A673 (cell line): ENCODE data around the gene RTP4. TPM values are rescaled to one million over a fixed set of nuclear protein-coding genes. Genes with fewer than 3 reads are reported as not detected.

Source experiments
- BruUV-seq: library from RNA; stranded (reverse); fragments of 400-500 nt; replicated peaks from 2 replicates; lab custom pipeline; 2021; lab: Mats Ljungman, UMichigan
- CTCF ChIA-PET: fragments of 300-600 bp; sonication (Branson Sonifier 250); formaldehyde crosslinking; loops from one replicate; lab custom pipeline; 2022; ENCODE audit warnings: antibody characterized with exemption; lab: Charles Lee
- POLR2A ChIA-PET: fragments of 300-600 bp; sonication (Branson Sonifier 250); formaldehyde crosslinking; loops from one replicate; lab custom pipeline; 2022; ENCODE audit warnings: antibody characterized with exemption; ENCODE audit not compliant: low non-redundant PET; lab: Charles Lee
- DNase-seq: peaks from one replicate; pipeline ENCODE4 v3.0.0-alpha.2; 2015; ENCODE audit warnings: low spot score
- H3K27ac ChIP-seq: fragments of 200-600 bp; sonication (generic); 2 replicates; pipeline ENCODE4 v1.5.1; 2016; ENCODE audit warnings: mixed run types, low read depth, mild to moderate bottlenecking, mixed read lengths, antibody characterized with exemption, low read length; ENCODE audit not compliant: poor library complexity, severe bottlenecking
- H3K27me3 ChIP-seq: fragments of 200-600 bp; sonication (generic); replicated peaks from 2 replicates; pipeline ENCODE4 v1.6.1; 2017; ENCODE audit warnings: mixed run types, low read depth, mild to moderate bottlenecking, mixed read lengths, antibody characterized with exemption, low read length; ENCODE audit not compliant: insufficient read depth, poor library complexity
- H3K36me3 ChIP-seq: fragments of 200-600 bp; sonication (generic); 2 replicates; pipeline ENCODE4 v1.6.1; 2016; ENCODE audit warnings: mixed run types, mild to moderate bottlenecking, mixed read lengths, antibody characterized with exemption, low read length; ENCODE audit not compliant: insufficient read depth, poor library complexity, severe bottlenecking
- H3K4me1 ChIP-seq: fragments of 200-600 bp; sonication (generic); 2 replicates; pipeline ENCODE4 v1.6.1; 2017; ENCODE audit warnings: mixed run types, mild to moderate bottlenecking, mixed read lengths, antibody characterized with exemption, low read length; ENCODE audit not compliant: insufficient read depth, poor library complexity, severe bottlenecking
- H3K4me3 ChIP-seq: fragments of 200-600 bp; sonication (generic); 2 replicates; pipeline ENCODE4 v1.5.1; 2016; ENCODE audit warnings: low read depth, mixed run types, mild to moderate bottlenecking, mixed read lengths, low read length; ENCODE audit not compliant: poor library complexity, severe bottlenecking
- H3K9me3 ChIP-seq: fragments of 200-600 bp; sonication (generic); 2 replicates; pipeline ENCODE4 v1.6.1; 2016; ENCODE audit warnings: mixed run types, low read depth, mild to moderate bottlenecking, mixed read lengths, antibody characterized with exemption, low read length; ENCODE audit not compliant: poor library complexity, severe bottlenecking
- EZH2 ChIP-seq: fragments of 200-600 bp; sonication (generic); IDR thresholded peaks from 2 replicates; pipeline ENCODE4 v1.6.1; 2017; ENCODE audit warnings: borderline replicate concordance, low read depth, mild to moderate bottlenecking, mixed read lengths, antibody characterized with exemption, low read length; ENCODE audit not compliant: poor library complexity, severe bottlenecking
- intact Hi-C: fragments of 100-400 bp; cut with micrococcal nuclease; formaldehyde crosslinking; loops from one replicate; pipeline ENCODE4 v1.10.0; 2022; ENCODE audit not compliant: unreplicated experiment
- total RNA-seq: library from RNA; stranded (reverse); gene quantifications from 2 replicates; pipeline ENCODE4 v1.2.3, GENCODE V29; 2021
- TF ChIP-seq, protein P1 (sequence below): fragments of 300-800, 200-600 bp; sonication (generic); conservative IDR thresholded peaks from 2 replicates; pipeline ENCODE4 v1.5.1; 2017; ENCODE audit warnings: low read depth, mild to moderate bottlenecking, antibody characterized with exemption, low read length, moderate library complexity, mixed read lengths

RTP4 gene
- total RNA-seq, 1 experiment from 2014 or later, result not detected

DNA sequence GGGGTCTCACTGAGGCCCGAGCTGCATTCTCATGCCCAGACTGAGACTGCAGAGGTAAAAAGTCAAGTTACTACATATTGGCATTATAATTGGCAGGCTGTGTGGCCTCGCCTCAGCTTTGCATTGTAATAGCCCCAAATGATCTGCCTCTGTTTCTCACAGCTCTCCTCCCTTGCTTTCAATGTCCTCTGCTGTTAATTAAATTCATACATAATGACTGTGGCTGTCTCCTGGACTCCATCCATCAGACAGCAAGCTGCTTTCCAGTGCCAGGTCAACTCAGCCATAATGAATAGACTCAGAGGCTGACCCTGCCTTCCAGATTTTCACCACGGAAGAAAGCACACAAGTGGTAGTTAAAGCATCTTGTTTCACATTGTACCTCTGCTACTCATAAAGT is 7.6 kb upstream of the RTP4 start:
- DNase-seq, result no peak
- no peaks in the 10 kb centered on the region for H3K4me1 ChIP-seq
- ChIA-PET POLR2A (no interaction called here), CTCF (no interaction called here)
- H3K4me3 ChIP-seq, result no peak overlapping the region
- TF ChIP-seq, protein P1, sequence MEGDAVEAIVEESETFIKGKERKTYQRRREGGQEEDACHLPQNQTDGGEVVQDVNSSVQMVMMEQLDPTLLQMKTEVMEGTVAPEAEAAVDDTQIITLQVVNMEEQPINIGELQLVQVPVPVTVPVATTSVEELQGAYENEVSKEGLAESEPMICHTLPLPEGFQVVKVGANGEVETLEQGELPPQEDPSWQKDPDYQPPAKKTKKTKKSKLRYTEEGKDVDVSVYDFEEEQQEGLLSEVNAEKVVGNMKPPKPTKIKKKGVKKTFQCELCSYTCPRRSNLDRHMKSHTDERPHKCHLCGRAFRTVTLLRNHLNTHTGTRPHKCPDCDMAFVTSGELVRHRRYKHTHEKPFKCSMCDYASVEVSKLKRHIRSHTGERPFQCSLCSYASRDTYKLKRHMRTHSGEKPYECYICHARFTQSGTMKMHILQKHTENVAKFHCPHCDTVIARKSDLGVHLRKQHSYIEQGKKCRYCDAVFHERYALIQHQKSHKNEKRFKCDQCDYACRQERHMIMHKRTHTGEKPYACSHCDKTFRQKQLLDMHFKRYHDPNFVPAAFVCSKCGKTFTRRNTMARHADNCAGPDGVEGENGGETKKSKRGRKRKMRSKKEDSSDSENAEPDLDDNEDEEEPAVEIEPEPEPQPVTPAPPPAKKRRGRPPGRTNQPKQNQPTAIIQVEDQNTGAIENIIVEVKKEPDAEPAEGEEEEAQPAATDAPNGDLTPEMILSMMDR, result no peak
- no peak for TF ChIP-seq EZH2
- BruUV-seq, result no TSS peak
- no peak overlapping the region for H3K27ac ChIP-seq
- no peaks in the 10 kb centered on the region for H3K9me3 ChIP-seq
- H3K36me3 ChIP-seq, result no peaks in the 10 kb centered on the region
- intact Hi-C loops, result no loop called here
- no peaks in the 10 kb centered on the region for H3K27me3 ChIP-seq

DNA sequence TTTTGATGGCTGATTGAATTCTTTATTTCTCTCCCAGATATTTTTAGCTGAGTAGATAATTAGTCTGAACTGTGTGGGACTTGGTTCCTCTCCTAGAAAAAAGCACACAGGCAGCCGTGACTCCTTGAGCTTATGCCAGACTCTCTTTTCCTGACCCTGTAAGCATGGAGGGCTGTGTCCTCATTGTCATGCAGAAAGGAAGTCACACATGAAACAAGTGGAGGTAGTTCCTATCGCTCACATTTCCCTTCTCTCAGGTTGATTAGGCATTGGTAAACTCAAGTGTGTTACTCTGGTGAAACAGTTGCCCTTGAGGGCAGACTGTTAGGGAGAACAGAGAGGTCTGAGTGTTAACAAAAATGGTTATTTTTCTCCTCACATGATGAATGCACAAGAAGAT is 6.3 kb upstream of the RTP4 start:
- TF ChIP-seq, protein P1, result no peak
- TF ChIP-seq EZH2, result no peak
- H3K9me3 ChIP-seq, result no peaks in the 10 kb centered on the region
- no TSS peak for BruUV-seq
- H3K27me3 ChIP-seq, result no peaks in the 10 kb centered on the region
- POLR2A ChIA-PET, result no interaction called here
- no peak for DNase-seq
- H3K27ac ChIP-seq, result no peak overlapping the region
- no peaks in the 10 kb centered on the region for H3K36me3 ChIP-seq
- intact Hi-C loops, result no loop called here
- CTCF ChIA-PET, result no interaction called here
- no peak overlapping the region for H3K4me3 ChIP-seq
- H3K4me1 ChIP-seq, result no peaks in the 10 kb centered on the region

DNA sequence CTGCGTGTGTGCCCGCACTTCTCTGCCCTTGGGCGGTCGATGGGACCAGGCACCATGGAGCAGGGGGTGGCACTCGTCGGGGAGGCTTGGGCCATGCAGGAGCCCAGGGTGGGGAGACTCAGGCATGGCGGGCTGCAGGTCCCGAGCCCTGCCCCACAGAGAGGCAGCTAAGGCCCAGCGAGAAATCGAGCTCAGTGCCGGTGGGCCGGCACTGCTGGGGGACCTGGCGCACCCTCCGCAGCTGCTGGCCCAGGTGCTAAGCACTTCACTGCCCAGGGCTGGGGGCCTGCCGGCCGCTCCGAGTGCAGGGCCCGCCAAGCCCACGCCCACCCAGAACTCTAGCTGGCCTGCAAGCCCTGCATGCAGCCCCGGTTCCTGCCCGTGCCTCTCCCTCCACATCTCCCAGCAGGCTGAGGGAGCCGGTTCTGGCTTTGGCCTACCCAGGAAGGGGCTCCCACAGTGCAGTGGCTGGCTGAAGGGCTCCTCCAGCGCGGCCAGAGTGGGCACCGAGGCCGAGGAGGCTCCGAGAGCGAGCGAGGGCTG is 553 bp upstream of the RTP4 start:
- ChIA-PET POLR2A (no interaction called here), CTCF (no interaction called here)
- H3K27me3 ChIP-seq, result peaks cover 3% of the 10 kb centered on the region
- DNase-seq, result no peak
- H3K27ac ChIP-seq, result no peak overlapping the region
- no peaks in the 10 kb centered on the region for H3K4me1 ChIP-seq
- intact Hi-C loops, result no loop called here
- TF ChIP-seq, protein P1, result no peak
- no peak for TF ChIP-seq EZH2
- no peak overlapping the region for H3K4me3 ChIP-seq
- no peaks in the 10 kb centered on the region for H3K9me3 ChIP-seq
- BruUV-seq, result no TSS peak
- no peaks in the 10 kb centered on the region for H3K36me3 ChIP-seq
